NCI-H2081 treated with DMSO at 0.1 percent for 48 hours (cell line): Measurements from ENCODE around the gene ACP4.
A peak's percentile ranks its signal among the peaks of the same experiment; 100 is the strongest.

Source experiments
- DNase-seq: peaks from one replicate; lab custom pipeline; 2025; lab: John Stamatoyannopoulos, UW

Gene ACP4

DNA sequence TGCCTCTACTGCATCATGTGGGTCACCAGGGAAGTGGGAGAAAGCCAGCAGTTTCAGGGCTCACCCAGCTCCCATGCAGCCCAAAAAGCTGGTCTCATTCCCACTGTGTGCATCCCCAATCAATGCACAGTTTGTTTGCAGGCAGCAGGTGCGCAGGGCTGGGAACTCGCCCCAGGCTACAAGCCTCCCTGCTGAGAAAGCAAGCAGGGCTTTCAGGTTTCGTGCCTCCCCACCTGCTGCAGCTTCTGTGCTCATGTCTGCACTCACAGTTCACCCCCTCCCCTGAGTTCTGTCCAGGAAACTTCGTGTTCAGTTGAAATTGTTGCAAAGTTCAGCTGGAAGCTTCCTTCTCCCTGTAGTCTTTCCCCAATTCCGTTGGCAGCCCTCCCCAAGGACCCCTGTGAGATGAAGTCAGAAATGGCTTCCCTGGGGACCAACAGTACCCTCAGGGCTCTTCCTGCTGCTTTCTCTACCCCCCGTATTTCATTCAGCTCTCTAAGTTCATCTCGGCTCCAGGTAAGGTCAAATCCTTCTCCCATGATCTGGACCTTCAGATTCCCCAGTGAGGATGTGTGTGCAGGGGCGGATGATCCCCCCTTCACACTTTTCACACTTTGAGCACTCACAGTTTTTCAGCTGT is 54.2 kb downstream of the ACP4 start:
- peak; percentile 64 for DNase-seq
